Measurements from ENCODE around the gene PHRF1. TPM values are rescaled to one million over a fixed set of nuclear protein-coding genes. Genes with fewer than 3 reads are reported as not detected.
A peak's percentile ranks its signal among the peaks of the same experiment; 100 is the strongest.

Gene PHRF1
- total RNA-seq, 1 experiment from 2014 or later = 43.9 TPM

DNA sequence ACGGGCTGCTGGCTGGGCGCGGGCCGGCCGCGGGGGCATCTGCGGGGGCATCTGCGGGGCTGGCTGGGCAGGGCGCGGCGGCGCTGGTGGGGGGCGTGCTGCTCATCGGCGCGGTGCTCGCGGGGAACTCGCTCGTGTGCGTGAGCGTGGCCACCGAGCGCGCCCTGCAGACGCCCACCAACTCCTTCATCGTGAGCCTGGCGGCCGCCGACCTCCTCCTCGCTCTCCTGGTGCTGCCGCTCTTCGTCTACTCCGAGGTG is 61.0 kb downstream of the PHRF1 start:
- H3K4me1 ChIP-seq = no peaks in the 10 kb centered on the region
- H3K36me3 ChIP-seq (ENCODE audit: control insufficient read depth, insufficient read depth, low read length) = no peaks in the 10 kb centered on the region
- H3K4me1 Mint-ChIP-seq (ENCODE audit: low read depth, unreplicated experiment) = no peaks in the 10 kb centered on the region
- no peak overlapping the region for H3K4me3 Mint-ChIP-seq (ENCODE audit: unreplicated experiment)
- TF ChIP-seq, protein P1, sequence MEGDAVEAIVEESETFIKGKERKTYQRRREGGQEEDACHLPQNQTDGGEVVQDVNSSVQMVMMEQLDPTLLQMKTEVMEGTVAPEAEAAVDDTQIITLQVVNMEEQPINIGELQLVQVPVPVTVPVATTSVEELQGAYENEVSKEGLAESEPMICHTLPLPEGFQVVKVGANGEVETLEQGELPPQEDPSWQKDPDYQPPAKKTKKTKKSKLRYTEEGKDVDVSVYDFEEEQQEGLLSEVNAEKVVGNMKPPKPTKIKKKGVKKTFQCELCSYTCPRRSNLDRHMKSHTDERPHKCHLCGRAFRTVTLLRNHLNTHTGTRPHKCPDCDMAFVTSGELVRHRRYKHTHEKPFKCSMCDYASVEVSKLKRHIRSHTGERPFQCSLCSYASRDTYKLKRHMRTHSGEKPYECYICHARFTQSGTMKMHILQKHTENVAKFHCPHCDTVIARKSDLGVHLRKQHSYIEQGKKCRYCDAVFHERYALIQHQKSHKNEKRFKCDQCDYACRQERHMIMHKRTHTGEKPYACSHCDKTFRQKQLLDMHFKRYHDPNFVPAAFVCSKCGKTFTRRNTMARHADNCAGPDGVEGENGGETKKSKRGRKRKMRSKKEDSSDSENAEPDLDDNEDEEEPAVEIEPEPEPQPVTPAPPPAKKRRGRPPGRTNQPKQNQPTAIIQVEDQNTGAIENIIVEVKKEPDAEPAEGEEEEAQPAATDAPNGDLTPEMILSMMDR (IDR thresholded peaks at IDR 0.05; ENCODE audit: insufficient read depth in 1 of 2, low read depth in 1 of 2, low read length in 1 of 2, severe bottlenecking in 1 of 2, unreplicated experiment in 1 of 2) = no peak
- H3K9me3 ChIP-seq = no peaks in the 10 kb centered on the region
- intact Hi-C loops (cut with micrococcal nuclease; ENCODE audit: unreplicated experiment) = no loop called here
- no peaks in the 10 kb centered on the region for H3K27me3 ChIP-seq (replicated peaks; ENCODE audit: control insufficient read depth, insufficient read depth, low read length)
- BruUV-seq (replicated peaks) = no TSS peak
- ChIA-PET POLR2A (no interaction called here), CTCF (no interaction called here)
- H3K9me3 Mint-ChIP-seq (ENCODE audit: unreplicated experiment) = no peaks in the 10 kb centered on the region
- H3K27ac Mint-ChIP-seq (ENCODE audit: unreplicated experiment) = peak overlapping the region; percentile 31
- DNase-seq = no peak
- H3K27me3 Mint-ChIP-seq (ENCODE audit: insufficient read depth, unreplicated experiment) = no peaks in the 10 kb centered on the region
- peaks cover 47% of the 10 kb centered on the region for H3K36me3 Mint-ChIP-seq (ENCODE audit: insufficient read depth, unreplicated experiment)
- H3K4me3 ChIP-seq (ENCODE audit: low read depth, low read length) = no peak overlapping the region

DNA sequence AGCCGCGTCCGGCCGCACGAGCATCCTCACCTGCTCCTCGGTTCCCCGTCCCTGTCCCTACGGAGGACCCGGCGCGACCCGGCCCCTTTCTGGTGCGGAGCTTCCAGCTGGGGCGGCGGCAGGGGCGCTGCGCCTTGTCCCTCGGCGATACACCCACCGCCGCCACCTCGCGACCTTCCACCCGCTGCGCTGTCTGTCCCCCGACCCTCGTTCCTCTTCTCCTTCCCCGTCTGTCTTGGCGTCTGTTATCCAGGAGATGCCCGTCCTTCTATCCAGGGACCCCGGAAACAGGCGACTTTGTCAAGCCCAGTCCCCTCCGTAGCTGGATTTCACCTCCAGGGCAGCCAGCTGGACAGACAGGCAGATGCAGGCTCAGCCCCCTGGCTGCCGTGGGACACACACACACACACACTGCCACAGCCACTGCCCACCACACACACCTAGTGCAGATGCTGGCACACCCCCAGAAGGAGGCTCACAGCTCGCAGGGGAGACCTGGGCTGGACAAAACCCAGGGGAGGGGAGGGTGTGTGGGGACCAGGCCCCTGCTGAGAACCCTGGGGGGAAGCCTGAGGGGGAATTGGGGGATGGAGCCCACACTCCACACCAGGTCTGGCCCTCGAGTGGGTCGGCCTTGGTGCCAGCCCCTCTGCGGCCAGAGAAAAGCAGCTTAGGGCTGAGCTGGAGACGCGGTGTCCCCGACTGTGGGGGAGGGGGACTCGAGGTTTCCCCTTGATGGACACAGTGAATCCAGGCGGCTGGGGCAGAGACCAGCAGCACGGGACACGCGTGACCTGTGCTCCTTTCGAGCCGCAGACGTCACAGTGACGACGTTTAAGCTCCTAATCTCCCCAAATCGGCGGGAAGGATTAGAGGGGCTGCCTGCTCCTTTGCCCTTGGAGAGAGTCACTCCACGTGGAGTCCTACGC is 61.6 kb downstream of the PHRF1 start:
- Mint-ChIP-seq H3K27me3 (ENCODE audit: insufficient read depth, unreplicated experiment) (no peaks in the 10 kb centered on the region), H3K27ac (ENCODE audit: unreplicated experiment) (peak overlapping the region; percentile 31), H3K4me3 (ENCODE audit: unreplicated experiment) (no peak overlapping the region), H3K36me3 (ENCODE audit: insufficient read depth, unreplicated experiment) (peaks cover 50% of the 10 kb centered on the region), H3K4me1 (ENCODE audit: low read depth, unreplicated experiment) (no peaks in the 10 kb centered on the region), H3K9me3 (ENCODE audit: unreplicated experiment) (no peaks in the 10 kb centered on the region)
- DNase-seq = no peak
- no TSS peak for BruUV-seq (replicated peaks)
- Histone ChIP-seq H3K4me3 (ENCODE audit: low read depth, low read length) (no peak overlapping the region), H3K9me3 (no peaks in the 10 kb centered on the region), H3K4me1 (no peaks in the 10 kb centered on the region), H3K36me3 (ENCODE audit: control insufficient read depth, insufficient read depth, low read length) (no peaks in the 10 kb centered on the region), H3K27me3 (replicated peaks; ENCODE audit: control insufficient read depth, insufficient read depth, low read length) (no peaks in the 10 kb centered on the region)
- TF ChIP-seq, protein P1 (IDR thresholded peaks at IDR 0.05; ENCODE audit: insufficient read depth in 1 of 2, low read depth in 1 of 2, low read length in 1 of 2, severe bottlenecking in 1 of 2, unreplicated experiment in 1 of 2) = no peak
- POLR2A ChIA-PET = no interaction called here
- intact Hi-C loops (cut with micrococcal nuclease; ENCODE audit: unreplicated experiment) = no loop called here
- CTCF ChIA-PET = no interaction called here

DNA sequence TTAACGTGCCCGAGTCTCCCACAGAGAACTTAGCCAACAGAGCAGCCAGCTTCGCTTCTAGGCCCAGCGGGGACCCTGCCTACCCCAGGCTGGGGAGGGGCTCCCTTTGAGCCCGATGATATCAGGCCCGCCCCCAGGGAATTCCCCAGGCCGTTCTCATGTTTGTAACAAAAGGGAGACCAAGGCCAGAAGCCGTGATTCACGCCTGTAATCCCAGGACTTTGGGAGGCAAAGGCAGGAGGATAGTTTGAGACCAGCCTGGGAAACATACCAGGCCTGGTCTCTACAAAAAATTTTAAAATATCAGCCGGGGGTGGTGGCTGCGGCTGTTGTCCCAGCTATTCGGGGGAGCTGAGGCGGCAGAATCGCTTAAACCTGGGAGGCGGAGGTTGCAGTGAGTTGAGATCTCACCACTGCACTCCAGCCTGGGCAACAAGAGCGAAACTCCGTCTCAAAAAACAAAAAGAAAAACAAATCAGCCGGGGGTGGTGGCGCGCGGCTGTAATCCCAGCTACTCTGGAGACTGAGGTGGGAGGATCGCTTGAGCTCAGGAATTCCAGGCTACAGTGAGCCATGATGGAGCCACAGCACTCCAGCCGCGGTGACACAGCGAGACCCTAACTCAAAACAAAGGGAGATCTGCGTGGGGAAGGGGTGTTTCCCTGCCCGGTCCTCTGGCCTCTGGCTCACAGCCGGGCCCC is 62.5 kb downstream of the PHRF1 start:
- no peaks in the 10 kb centered on the region for H3K4me1 Mint-ChIP-seq (ENCODE audit: low read depth, unreplicated experiment)
- TF ChIP-seq, protein P1 (IDR thresholded peaks at IDR 0.05; ENCODE audit: insufficient read depth in 1 of 2, low read depth in 1 of 2, low read length in 1 of 2, severe bottlenecking in 1 of 2, unreplicated experiment in 1 of 2) = no peak
- ChIA-PET POLR2A (no interaction called here), CTCF (interaction anchor here (0.8 kb wide), 1 partner anchor 56 kb away, joined by 3 read pairs; no protein-coding TSS in a partner anchor)
- no peaks in the 10 kb centered on the region for H3K27me3 ChIP-seq (replicated peaks; ENCODE audit: control insufficient read depth, insufficient read depth, low read length)
- H3K4me3 ChIP-seq (ENCODE audit: low read depth, low read length) = no peak overlapping the region
- no peaks in the 10 kb centered on the region for H3K36me3 ChIP-seq (ENCODE audit: control insufficient read depth, insufficient read depth, low read length)
- BruUV-seq (replicated peaks) = no TSS peak
- H3K9me3 ChIP-seq = no peaks in the 10 kb centered on the region
- no peaks in the 10 kb centered on the region for H3K4me1 ChIP-seq
- intact Hi-C loops (cut with micrococcal nuclease; ENCODE audit: unreplicated experiment) = no loop called here
- DNase-seq = no peak
- no peak overlapping the region for H3K27ac Mint-ChIP-seq (ENCODE audit: unreplicated experiment)
- peaks cover 49% of the 10 kb centered on the region for H3K36me3 Mint-ChIP-seq (ENCODE audit: insufficient read depth, unreplicated experiment)
- no peaks in the 10 kb centered on the region for H3K27me3 Mint-ChIP-seq (ENCODE audit: insufficient read depth, unreplicated experiment)
- no peak overlapping the region for H3K4me3 Mint-ChIP-seq (ENCODE audit: unreplicated experiment)
- no peaks in the 10 kb centered on the region for H3K9me3 Mint-ChIP-seq (ENCODE audit: unreplicated experiment)

Measured in Caco-2 (cell line).